ENCODE measurements around the gene RXRB. TPM values are rescaled to one million over a fixed set of nuclear protein-coding genes. Genes with fewer than 3 reads are reported as not detected.

The RXRB gene
- total RNA-seq, 1 experiment from 2014 or later = 49.9 TPM

DNA sequence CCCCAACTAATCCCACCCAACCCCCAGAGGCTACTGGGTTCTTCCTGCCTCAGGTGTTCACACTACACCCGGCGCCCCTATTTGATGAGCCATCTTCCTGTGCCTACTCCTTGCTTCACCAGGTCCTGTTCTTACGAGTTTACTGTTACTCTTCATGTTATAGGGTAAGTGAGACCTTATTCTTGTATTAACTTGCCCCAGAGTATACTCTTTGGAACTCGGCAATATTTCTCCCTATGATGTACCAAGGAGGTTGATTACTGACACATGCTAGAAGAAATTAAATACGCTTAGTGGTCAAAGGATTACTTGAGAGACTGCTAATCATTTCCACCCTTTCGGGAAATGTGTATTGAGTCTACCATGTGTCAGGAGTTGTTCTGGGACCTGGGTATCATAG is 16.8 kb upstream of the RXRB start:
- no TSS peak for BruUV-seq (replicated peaks)
- Histone ChIP-seq H3K9me2 (ENCODE audit: insufficient read depth) (no peaks in the 10 kb centered on the region), H3K4me2 (ENCODE audit: low read length) (no peak overlapping the region), H3K4me1 (ENCODE audit: control insufficient read depth in 1 of 2, insufficient read depth in 2 of 2, low read length in 2 of 2) (peaks cover 0 to 5% of the 10 kb centered on the region in 2 experiments; a peak in 1 of 4 replicates), H3K9ac (ENCODE audit: low read length) (no peak overlapping the region), H3K27ac (ENCODE audit: low read depth, low read length) (no peak overlapping the region), H3K9me3 (ENCODE audit: control insufficient read depth in 1 of 2, insufficient read depth in 1 of 2, low read depth in 1 of 2, low read length in 2 of 2) (no peaks in the 10 kb centered on the region), H4K20me1 (ENCODE audit: insufficient read depth) (no peaks in the 10 kb centered on the region), H3K4me3 (replicated peaks in 1 of 2; ENCODE audit: low read depth in 1 of 2, low read length in 2 of 2) (no peak overlapping the region), H3K79me2 (ENCODE audit: insufficient read depth, low read length) (no peaks in the 10 kb centered on the region), H3K36me3 (ENCODE audit: control insufficient read depth in 1 of 2, insufficient read depth in 2 of 2, low read length in 2 of 2) (no peaks in the 10 kb centered on the region), H3K27me3 (ENCODE audit: insufficient read depth, low read length) (no peaks in the 10 kb centered on the region), H2AFZ (ENCODE audit: low read depth, low read length, poor library complexity, severe bottlenecking) (no peak overlapping the region)
- TF ChIP-seq, protein P1, sequence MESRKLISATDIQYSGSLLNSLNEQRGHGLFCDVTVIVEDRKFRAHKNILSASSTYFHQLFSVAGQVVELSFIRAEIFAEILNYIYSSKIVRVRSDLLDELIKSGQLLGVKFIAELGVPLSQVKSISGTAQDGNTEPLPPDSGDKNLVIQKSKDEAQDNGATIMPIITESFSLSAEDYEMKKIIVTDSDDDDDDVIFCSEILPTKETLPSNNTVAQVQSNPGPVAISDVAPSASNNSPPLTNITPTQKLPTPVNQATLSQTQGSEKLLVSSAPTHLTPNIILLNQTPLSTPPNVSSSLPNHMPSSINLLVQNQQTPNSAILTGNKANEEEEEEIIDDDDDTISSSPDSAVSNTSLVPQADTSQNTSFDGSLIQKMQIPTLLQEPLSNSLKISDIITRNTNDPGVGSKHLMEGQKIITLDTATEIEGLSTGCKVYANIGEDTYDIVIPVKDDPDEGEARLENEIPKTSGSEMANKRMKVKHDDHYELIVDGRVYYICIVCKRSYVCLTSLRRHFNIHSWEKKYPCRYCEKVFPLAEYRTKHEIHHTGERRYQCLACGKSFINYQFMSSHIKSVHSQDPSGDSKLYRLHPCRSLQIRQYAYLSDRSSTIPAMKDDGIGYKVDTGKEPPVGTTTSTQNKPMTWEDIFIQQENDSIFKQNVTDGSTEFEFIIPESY (IDR thresholded peaks at IDR 0.05; ENCODE audit: extremely low read depth, insufficient replicate concordance, low read length) = no peak
- no peak for TF ChIP-seq SIN3A (IDR thresholded peaks at IDR 0.05; ENCODE audit: low read depth)
- no peak for TF ChIP-seq ZNF274 (IDR thresholded peaks at IDR 0.05; ENCODE audit: low read depth, low read length)
- TF ChIP-seq JUND (IDR thresholded peaks at IDR 0.05) = no peak
- no peak for TF ChIP-seq TCF7L2 (IDR thresholded peaks at IDR 0.05; ENCODE audit: borderline replicate concordance, extremely low read depth, insufficient read depth, insufficient read length)
- TF ChIP-seq SP1 (IDR thresholded peaks at IDR 0.05; ENCODE audit: low read depth) = no peak
- no peak for TF ChIP-seq CEBPB (IDR thresholded peaks at IDR 0.05; ENCODE audit: low read depth)
- ChIA-PET CTCF (no interaction called here), POLR2A (no interaction called here), RAD21 (ENCODE audit: low non-redundant PET in 1 of 2, low total read pairs in 2 of 2, uncharacterized antibody in 2 of 2, unreplicated experiment in 2 of 2) (no interaction called here)
- intact Hi-C loops (cut with micrococcal nuclease) = no loop called here
- DNase-seq (ENCODE audit: low read depth, low spot score) = no peak
- ATAC-seq = no peak

DNA sequence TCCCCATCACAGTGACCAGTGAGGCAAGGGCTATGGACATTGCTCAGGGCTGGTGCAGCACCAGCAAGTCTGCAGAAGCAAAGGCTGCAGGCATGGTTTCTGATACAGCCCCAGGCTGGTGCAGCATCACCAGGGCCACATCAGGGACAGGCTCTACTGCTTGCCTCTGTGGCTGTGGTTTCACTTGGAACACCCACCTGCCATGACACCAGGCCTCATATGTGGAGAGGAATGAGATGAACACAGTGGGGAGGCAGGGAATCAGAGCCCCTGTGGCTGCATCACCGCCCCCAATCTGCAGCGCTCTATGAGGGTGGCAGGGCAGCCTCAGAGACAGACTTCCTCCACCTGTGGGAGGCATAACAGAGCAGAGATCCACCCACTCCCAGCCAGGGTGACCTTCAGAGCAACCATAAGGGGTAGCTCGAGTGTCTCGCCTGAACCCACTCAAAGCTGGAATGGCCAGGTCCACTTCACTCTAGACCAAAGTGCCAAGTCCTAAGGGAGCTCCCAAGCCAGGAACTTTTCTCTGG is 15.7 kb upstream of the RXRB start:
- Histone ChIP-seq H3K79me2 (ENCODE audit: insufficient read depth, low read length) (no peaks in the 10 kb centered on the region), H3K4me1 (ENCODE audit: control insufficient read depth in 1 of 2, insufficient read depth in 2 of 2, low read length in 2 of 2) (peaks cover 0 to 5% of the 10 kb centered on the region in 2 experiments; a peak in 1 of 4 replicates), H3K9me3 (ENCODE audit: control insufficient read depth in 1 of 2, insufficient read depth in 1 of 2, low read depth in 1 of 2, low read length in 2 of 2) (no peaks in the 10 kb centered on the region), H3K27ac (ENCODE audit: low read depth, low read length) (no peak overlapping the region), H3K27me3 (ENCODE audit: insufficient read depth, low read length) (no peaks in the 10 kb centered on the region), H4K20me1 (ENCODE audit: insufficient read depth) (no peaks in the 10 kb centered on the region), H3K4me3 (replicated peaks in 1 of 2; ENCODE audit: low read depth in 1 of 2, low read length in 2 of 2) (no peak overlapping the region), H3K36me3 (ENCODE audit: control insufficient read depth in 1 of 2, insufficient read depth in 2 of 2, low read length in 2 of 2) (0 out of 4 replicates have a peak, but pooled peaks cover 0 to 2% of the 10 kb centered on the region in 2 experiments), H3K9ac (ENCODE audit: low read length) (no peak overlapping the region), H3K4me2 (ENCODE audit: low read length) (no peak overlapping the region), H2AFZ (ENCODE audit: low read depth, low read length, poor library complexity, severe bottlenecking) (no peak overlapping the region), H3K9me2 (ENCODE audit: insufficient read depth) (no peaks in the 10 kb centered on the region)
- no TSS peak for BruUV-seq (replicated peaks)
- intact Hi-C loops (cut with micrococcal nuclease) = no loop called here
- TF ChIP-seq CBX3 (IDR thresholded peaks at IDR 0.05; ENCODE audit: low read depth) (no peak), SRF (IDR thresholded peaks at IDR 0.05; ENCODE audit: low read depth) (no peak), ZFX (IDR thresholded peaks at IDR 0.05) (no peak), FOSL1 (IDR thresholded peaks at IDR 0.05; ENCODE audit: low read depth) (no peak), YY1 (IDR thresholded peaks at IDR 0.05; ENCODE audit: extremely low read depth, insufficient replicate concordance, low read depth, low read length) (no peak), EZH2 (IDR thresholded peaks at IDR 0.05) (no peak), EZH2phosphoT487 (IDR thresholded peaks at IDR 0.05; ENCODE audit: borderline replicate concordance) (no peak), POLR2AphosphoS5 (IDR thresholded peaks at IDR 0.05; ENCODE audit: low read depth, low read length) (no peak), ZNF274 (IDR thresholded peaks at IDR 0.05; ENCODE audit: low read depth, low read length) (no peak), SP1 (IDR thresholded peaks at IDR 0.05; ENCODE audit: low read depth) (no peak)
- TF ChIP-seq, protein P2, sequence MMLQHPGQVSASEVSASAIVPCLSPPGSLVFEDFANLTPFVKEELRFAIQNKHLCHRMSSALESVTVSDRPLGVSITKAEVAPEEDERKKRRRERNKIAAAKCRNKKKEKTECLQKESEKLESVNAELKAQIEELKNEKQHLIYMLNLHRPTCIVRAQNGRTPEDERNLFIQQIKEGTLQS (IDR thresholded peaks at IDR 0.05) = no peak
- ChIA-PET RAD21 (ENCODE audit: low non-redundant PET in 1 of 2, low total read pairs in 2 of 2, uncharacterized antibody in 2 of 2, unreplicated experiment in 2 of 2) (no interaction called here), POLR2A (no interaction called here), CTCF (no interaction called here)
- ATAC-seq (no peak), DNase-seq (ENCODE audit: low read depth, low spot score) (no peak)

Measured in HCT116 (cell line).